Breast epithelium (tissue), 3 donors: Measurements from ENCODE around the gene FOXC2.

ENCODE experiments used
- CTCF ChIP-seq, 3 donors: fragments of 450-650 bp; IDR thresholded peaks; one replicate each; pipeline ENCODE4 v1.5.1; 2016 to 2017; ENCODE audit warnings: antibody characterized with exemption in 3 of 3, mild to moderate bottlenecking in 3 of 3, moderate library complexity in 3 of 3
- POLR2A ChIP-seq: fragments of 450-650 bp; IDR thresholded peaks from one replicate; pipeline ENCODE4 v1.6.1; 2016; ENCODE audit warnings: antibody characterized with exemption, mild to moderate bottlenecking, moderate library complexity

- TF ChIP-seq CTCF (IDR thresholded peaks at IDR 0.05) = no peak
- no peak for TF ChIP-seq POLR2A
Observed at GRCh38 chr16:86531191-86531545, 35.5 kb upstream of the FOXC2 start.
